Naive thymus-derived CD4-positive, alpha-beta T cell (primary cell): ENCODE results near the gene TBX2. TPM values are rescaled to one million over a fixed set of nuclear protein-coding genes. Genes with fewer than 3 reads are reported as not detected.

Experiments used
- ATAC-seq: fragments of 150-1000 bp; cut with Tn5 transposase; 2 replicates; pipeline ENCODE4 v1.10.0; 2021; ENCODE audit warnings: mild to moderate bottlenecking, moderate library complexity
- CTCF ChIA-PET: fragments of 350-600 bp; sonication (Branson Sonifier 250); formaldehyde crosslinking; loops from one replicate; lab custom pipeline; 2021; ENCODE audit warnings: antibody characterized with exemption; lab: Charles Lee
- POLR2A ChIA-PET: fragments of 350-600 bp; sonication (Branson Sonifier 250); formaldehyde crosslinking; loops from one replicate; lab custom pipeline; 2021; ENCODE audit warnings: antibody characterized with exemption, inconsistent platforms; lab: Charles Lee
- DNase-seq, 9 donors: peaks; one replicate each; pipeline versions ENCODE4 v3.0.0 to v3.0.0-alpha.2; 2020 to 2022; ENCODE audit warnings: mixed read lengths in 1 of 9
- H3K27ac ChIP-seq: one replicate; pipeline ENCODE4 v1.7.0; 2013; ENCODE audit warnings: mild to moderate bottlenecking, low read depth, low read length, moderate library complexity
- H3K27me3 ChIP-seq, 2 donors: one replicate each; pipeline ENCODE4 v1.7.0; 2013; ENCODE audit warnings: low read length in 2 of 2, mild to moderate bottlenecking in 2 of 2, moderate library complexity in 2 of 2; ENCODE audit not compliant: control insufficient read depth in 2 of 2, insufficient read depth in 2 of 2
- H3K36me3 ChIP-seq, 3 experiments: 1 replicate in 2 of 3; 2 replicates in 1 of 3; pipeline ENCODE4 v1.7.0; 2013; ENCODE audit warnings: low read length in 3 of 3, mild to moderate bottlenecking in 3 of 3, moderate library complexity in 1 of 3; ENCODE audit not compliant: insufficient read depth in 3 of 3, control insufficient read depth in 2 of 3
- H3K4me1 ChIP-seq, 2 donors: one replicate each; pipeline ENCODE4 v1.7.0; 2013; ENCODE audit warnings: low read length in 2 of 2, mild to moderate bottlenecking in 2 of 2, moderate library complexity in 1 of 2; ENCODE audit not compliant: control insufficient read depth in 2 of 2, insufficient read depth in 2 of 2
- H3K4me3 ChIP-seq: 2 replicates; pipeline ENCODE4 v1.7.0; 2013; ENCODE audit warnings: mild to moderate bottlenecking, low read length
- H3K9me3 ChIP-seq, 3 experiments: 1 replicate in 2 of 3; 2 replicates in 1 of 3; pipeline ENCODE4 v1.7.0; 2013; ENCODE audit warnings: low read length in 3 of 3; ENCODE audit not compliant: control insufficient read depth in 2 of 3
- H3K27ac Mint-ChIP-seq, 9 donors: one replicate each; pipeline ENCODE4 v1.8.0; 2020 to 2022; ENCODE audit warnings: mixed read lengths in 9 of 9, mild to moderate bottlenecking in 8 of 9, moderate library complexity in 5 of 9, inconsistent platforms in 2 of 9
- H3K27me3 Mint-ChIP-seq, 5 donors: one replicate each; pipeline ENCODE4 v1.8.0; 2021 to 2022; ENCODE audit warnings: mixed read lengths in 5 of 5, mild to moderate bottlenecking in 1 of 5
- H3K36me3 Mint-ChIP-seq, 5 donors: one replicate each; pipeline ENCODE4 v1.8.0; 2020 to 2022; ENCODE audit warnings: mixed read lengths in 5 of 5, mild to moderate bottlenecking in 3 of 5, inconsistent platforms in 1 of 5
- H3K4me1 Mint-ChIP-seq, 7 donors: one replicate each; pipeline ENCODE4 v1.8.0; 2020 to 2022; ENCODE audit warnings: mixed read lengths in 7 of 7, mild to moderate bottlenecking in 3 of 7, inconsistent platforms in 1 of 7
- H3K4me3 Mint-ChIP-seq, 10 donors: one replicate each; pipeline ENCODE4 v1.8.0; 2020 to 2022; ENCODE audit warnings: mild to moderate bottlenecking in 10 of 10, mixed read lengths in 10 of 10, moderate library complexity in 6 of 10, inconsistent platforms in 2 of 10
- H3K9me3 Mint-ChIP-seq, 11 donors: one replicate each; pipeline ENCODE4 v1.8.0; 2020 to 2022; ENCODE audit warnings: mixed read lengths in 11 of 11, mild to moderate bottlenecking in 4 of 11, inconsistent platforms in 1 of 11, moderate library complexity in 1 of 11
- intact Hi-C, 2 donors: fragments of 100-400 bp; cut with micrococcal nuclease; formaldehyde crosslinking; loops; one replicate each; pipeline ENCODE4 v1.15.1; 2023
- polyA plus RNA-seq, 2 donors: library from polyadenylated mRNA; unstranded; fragments of 300-500 nt; fragmentation: Illumina TruSeq; gene quantifications; one replicate each; pipeline ENCODE4 v1.2.3, GENCODE V29; 2021
- total RNA-seq, 6 experiments: library from RNA in 5 of 6; stranded (reverse) in 5 of 6; gene quantifications; 1 replicate in 5 of 6; 2 replicates in 1 of 6; pipeline ENCODE4 v1.2.3 and lab custom pipeline; 2021 to 2026

TBX2 gene
- total and polyA plus RNA-seq, 7 experiments from 2014 or later = not detected

- POLR2A ChIA-PET = no interaction called here
Observed at GRCh38 chr17:61369751-61370150, 29.9 kb upstream of the TBX2 start.

GRCh38 chr17:61371179-61371578, 28.5 kb upstream of the TBX2 start:
- ChIA-PET POLR2A (no interaction called here), CTCF (no interaction called here)
- no peaks in the 10 kb centered on the region for H3K27me3 ChIP-seq
- H3K36me3 Mint-ChIP-seq = peaks cover 0 to 19% (median 9%) of the 10 kb centered on the region in 5 donors
- H3K4me3 Mint-ChIP-seq = no peak overlapping the region
- no peaks in the 10 kb centered on the region for H3K36me3 ChIP-seq
- intact Hi-C loops = no loop called here
- H3K9me3 ChIP-seq = no peaks in the 10 kb centered on the region
- no peaks in the 10 kb centered on the region for H3K9me3 Mint-ChIP-seq
- no peak overlapping the region for H3K27ac ChIP-seq
- no peak overlapping the region for H3K4me3 ChIP-seq
- ATAC-seq (no peak), DNase-seq (no peak)
- no peaks in the 10 kb centered on the region for H3K4me1 ChIP-seq
- no peak overlapping the region for H3K27ac Mint-ChIP-seq
- no peaks in the 10 kb centered on the region for H3K27me3 Mint-ChIP-seq
- H3K4me1 Mint-ChIP-seq = no peaks in the 10 kb centered on the region

More at GRCh38 chr17:61369751-61370150, 29.9 kb upstream of the TBX2 start:
- ATAC-seq (no peak), DNase-seq (no peak)
- H3K9me3 ChIP-seq = no peaks in the 10 kb centered on the region
- no peaks in the 10 kb centered on the region for H3K4me1 ChIP-seq
- H3K27me3 ChIP-seq = no peaks in the 10 kb centered on the region
- no peak overlapping the region for H3K4me3 ChIP-seq
- H3K27ac ChIP-seq = no peak overlapping the region
- H3K27ac Mint-ChIP-seq = no peak overlapping the region
- H3K36me3 ChIP-seq = no peaks in the 10 kb centered on the region
- no peaks in the 10 kb centered on the region for H3K9me3 Mint-ChIP-seq
- H3K4me3 Mint-ChIP-seq = no peak overlapping the region
- intact Hi-C loops = no loop called here
- peaks cover 0 to 27% (median 8%) of the 10 kb centered on the region in 5 donors for H3K36me3 Mint-ChIP-seq
- H3K4me1 Mint-ChIP-seq = no peaks in the 10 kb centered on the region
- no peaks in the 10 kb centered on the region for H3K27me3 Mint-ChIP-seq
- CTCF ChIA-PET = interaction anchor here (0.5 to 0.7 kb wide), 2 partner anchors 107 to 429 kb away, joined by 3 to 5 read pairs; no protein-coding TSS in a partner anchor

GRCh38 chr17:61371606-61372005, 28.0 kb upstream of the TBX2 start:
- no peak overlapping the region for H3K4me3 Mint-ChIP-seq
- intact Hi-C loops = no loop called here
- Histone ChIP-seq H3K4me3 (no peak overlapping the region), H3K36me3 (no peaks in the 10 kb centered on the region), H3K4me1 (no peaks in the 10 kb centered on the region), H3K27me3 (no peaks in the 10 kb centered on the region), H3K9me3 (no peaks in the 10 kb centered on the region), H3K27ac (no peak overlapping the region)
- H3K36me3 Mint-ChIP-seq = peaks cover 0 to 22% (median 11%) of the 10 kb centered on the region in 5 donors
- H3K27me3 Mint-ChIP-seq = no peaks in the 10 kb centered on the region
- no peaks in the 10 kb centered on the region for H3K9me3 Mint-ChIP-seq
- CTCF ChIA-PET = no interaction called here
- DNase-seq (no peak), ATAC-seq (no peak)
- H3K27ac Mint-ChIP-seq = no peak overlapping the region
- H3K4me1 Mint-ChIP-seq = no peaks in the 10 kb centered on the region
- POLR2A ChIA-PET = no interaction called here

- Mint-ChIP-seq H3K4me1 (no peaks in the 10 kb centered on the region), H3K27me3 (no peaks in the 10 kb centered on the region), H3K36me3 (peaks cover 0 to 26% (median 11%) of the 10 kb centered on the region in 5 donors), H3K9me3 (no peaks in the 10 kb centered on the region), H3K27ac (no peak overlapping the region), H3K4me3 (no peak overlapping the region)
- POLR2A ChIA-PET = no interaction called here
- ATAC-seq = no peak
- no peak for DNase-seq
- Histone ChIP-seq H3K27me3 (no peaks in the 10 kb centered on the region), H3K9me3 (no peaks in the 10 kb centered on the region), H3K36me3 (no peaks in the 10 kb centered on the region), H3K4me3 (no peak overlapping the region), H3K4me1 (no peaks in the 10 kb centered on the region), H3K27ac (no peak overlapping the region)
- intact Hi-C loops = no loop called here
- CTCF ChIA-PET = interaction anchor here (0.9 kb wide), 1 partner anchor 371 kb away, joined by 3 read pairs; no protein-coding TSS in a partner anchor
Observed at GRCh38 chr17:61372436-61372835, 27.2 kb upstream of the TBX2 start.

GRCh38 chr17:61376931-61377838, 22.5 kb upstream of the TBX2 start:
- ChIA-PET POLR2A (no interaction called here), CTCF (no interaction called here)
- Histone ChIP-seq H3K36me3 (no peaks in the 10 kb centered on the region), H3K4me1 (no peaks in the 10 kb centered on the region), H3K27ac (no peak overlapping the region), H3K9me3 (no peaks in the 10 kb centered on the region), H3K27me3 (no peaks in the 10 kb centered on the region), H3K4me3 (no peak overlapping the region)
- peak overlapping the region in 1 of 10 donors; percentile 8 for H3K4me3 Mint-ChIP-seq
- H3K27ac Mint-ChIP-seq = no peak overlapping the region
- H3K9me3 Mint-ChIP-seq = no peaks in the 10 kb centered on the region
- H3K4me1 Mint-ChIP-seq = no peaks in the 10 kb centered on the region
- H3K27me3 Mint-ChIP-seq = no peaks in the 10 kb centered on the region
- ATAC-seq (no peak), DNase-seq (no peak)
- H3K36me3 Mint-ChIP-seq = peaks cover 0 to 19% (median 3%) of the 10 kb centered on the region in 5 donors
- intact Hi-C loops = no loop called here

- ChIA-PET CTCF (no interaction called here), POLR2A (no interaction called here)
- DNase-seq (no peak), ATAC-seq (no peak)
- H3K27me3 ChIP-seq = no peaks in the 10 kb centered on the region
- Mint-ChIP-seq H3K27me3 (no peaks in the 10 kb centered on the region), H3K36me3 (peaks cover 0 to 19% (median 3%) of the 10 kb centered on the region in 5 donors), H3K4me1 (no peaks in the 10 kb centered on the region), H3K4me3 (no peak overlapping the region), H3K9me3 (no peaks in the 10 kb centered on the region), H3K27ac (no peak overlapping the region)
- no peaks in the 10 kb centered on the region for H3K9me3 ChIP-seq
- intact Hi-C loops = no loop called here
- no peaks in the 10 kb centered on the region for H3K36me3 ChIP-seq
- H3K27ac ChIP-seq = no peak overlapping the region
- no peaks in the 10 kb centered on the region for H3K4me1 ChIP-seq
- H3K4me3 ChIP-seq = no peak overlapping the region
Observed at GRCh38 chr17:61378658-61379456, 20.8 kb upstream of the TBX2 start.
